Endothelial cell of umbilical vein (primary cell): Measurements from ENCODE around the gene ASB13. TPM values are rescaled to one million over a fixed set of nuclear protein-coding genes. Genes with fewer than 3 reads are reported as not detected.

Source experiments
- BruUV-seq: library from RNA; stranded (reverse); fragments of 400-500 nt; replicated peaks from 2 replicates; lab custom pipeline; 2021; lab: Mats Ljungman, UMichigan
- CTCF ChIA-PET: fragments of 300-600, 350-600 bp; sonication (Branson Sonifier 250); formaldehyde crosslinking; loops from one replicate; lab custom pipeline; 2021; ENCODE audit warnings: antibody characterized with exemption, inconsistent platforms; lab: Charles Lee
- POLR2A ChIA-PET: fragments of 300-600, 350-600 bp; sonication (Branson Sonifier 250); formaldehyde crosslinking; loops from one replicate; lab custom pipeline; 2021; ENCODE audit warnings: antibody characterized with exemption, inconsistent platforms; lab: Charles Lee
- DNase-seq: peaks from one replicate; pipeline ENCODE4 v3.0.0-alpha.2; 2011; ENCODE audit warnings: low read depth, low spot score
- FAIRE-seq: peaks from 2 replicates; lab custom pipeline; 2011; peaks lifted over from hg19 to GRCh38; lab: Jason Lieb, UNC
- H2AFZ ChIP-seq: 2 replicates; pipeline ENCODE4 v1.6.0; 2012; ENCODE audit warnings: low read depth, low read length, control low read depth, inconsistent platforms
- H3K27ac ChIP-seq: 2 replicates; pipeline ENCODE4 v1.5.1; 2011; ENCODE audit warnings: low read depth, mild to moderate bottlenecking, control low read depth, low read length, moderate library complexity; ENCODE audit not compliant: insufficient read depth
- H3K27me3 ChIP-seq, 2 experiments: 2 replicates each; pipeline versions ENCODE4 v1.6.0 to v1.6.1; 2011; ENCODE audit warnings: low read length in 2 of 2, mixed read lengths in 1 of 2; ENCODE audit not compliant: control insufficient read depth in 2 of 2, insufficient read depth in 2 of 2
- H3K36me3 ChIP-seq, 2 experiments: 2 replicates in 1 of 2; 3 replicates in 1 of 2; pipeline ENCODE4 v1.5.1; 2011; ENCODE audit warnings: low read length in 2 of 2, mild to moderate bottlenecking in 1 of 2, moderate library complexity in 1 of 2; ENCODE audit not compliant: control insufficient read depth in 2 of 2, insufficient read depth in 2 of 2; ENCODE audit errors: extremely low read depth in 1 of 2
- H3K4me1 ChIP-seq: 3 replicates; pipeline ENCODE4 v1.5.1; 2011; ENCODE audit warnings: mild to moderate bottlenecking, low read length; ENCODE audit not compliant: control insufficient read depth, insufficient read depth; ENCODE audit errors: extremely low read depth
- H3K4me2 ChIP-seq: 2 replicates; pipeline ENCODE4 v1.6.1; 2011; ENCODE audit warnings: low read length, control low read depth, mixed read lengths; ENCODE audit not compliant: insufficient read depth
- H3K4me3 ChIP-seq, 3 experiments: fragments of 200-600 bp in 1 of 3; sonication (generic), shearing (Covaris generic) in 1 of 3; replicated peaks in 1 of 3; 2 replicates each; pipeline ENCODE4 v1.5.1; 2011 to 2016; ENCODE audit warnings: control low read depth in 3 of 3, low read length in 3 of 3, mild to moderate bottlenecking in 2 of 3, inconsistent platforms in 1 of 3, low read depth in 1 of 3, moderate library complexity in 1 of 3; ENCODE audit not compliant: insufficient read depth in 1 of 3
- H3K79me2 ChIP-seq: 2 replicates; pipeline ENCODE4 v1.6.0; 2012; ENCODE audit warnings: low read length, inconsistent platforms; ENCODE audit not compliant: control insufficient read depth, insufficient read depth
- H3K9ac ChIP-seq: replicated peaks from 2 replicates; pipeline ENCODE3; 2011; ENCODE audit warnings: low read length, control low read depth; ENCODE audit not compliant: insufficient read depth; ENCODE audit errors: extremely low read depth
- H3K9me1 ChIP-seq: replicated peaks from 3 replicates; pipeline ENCODE4 v1.6.0; 2011; ENCODE audit warnings: mild to moderate bottlenecking, low read length; ENCODE audit not compliant: control insufficient read depth, insufficient read depth; ENCODE audit errors: extremely low read depth
- H3K9me3 ChIP-seq: replicated peaks from 2 replicates; pipeline ENCODE4 v1.5.1; 2012; ENCODE audit warnings: low read length, inconsistent platforms; ENCODE audit not compliant: control insufficient read depth, insufficient read depth
- H4K20me1 ChIP-seq: replicated peaks from 2 replicates; pipeline ENCODE3; 2011; ENCODE audit warnings: mild to moderate bottlenecking, low read length; ENCODE audit not compliant: control insufficient read depth, insufficient read depth; ENCODE audit errors: extremely low read depth
- CTCF ChIP-seq, 2 donors: IDR thresholded peaks; 1 replicate in 1 of 2; 2 replicates in 1 of 2; pipeline ENCODE4 v1.5.1; 2011; ENCODE audit warnings: low read length in 2 of 2, mild to moderate bottlenecking in 2 of 2, moderate library complexity in 2 of 2, control low read depth in 1 of 2, inconsistent platforms in 1 of 2, low read depth in 1 of 2; ENCODE audit not compliant: insufficient read depth in 1 of 2; ENCODE audit errors: extremely low read depth in 1 of 2
- EZH2 ChIP-seq: IDR thresholded peaks from 2 replicates; pipeline ENCODE4 v1.6.1; 2012; ENCODE audit warnings: borderline replicate concordance, low read depth, mild to moderate bottlenecking, moderate library complexity, low read length, inconsistent platforms; ENCODE audit not compliant: severe bottlenecking
- FOS ChIP-seq: IDR thresholded peaks from 2 replicates; pipeline ENCODE4 v1.6.1; 2011; ENCODE audit warnings: mild to moderate bottlenecking, low read length, moderate library complexity, borderline replicate concordance; ENCODE audit not compliant: insufficient read depth
- GATA2 ChIP-seq: IDR thresholded peaks from 2 replicates; pipeline ENCODE4 v1.7.0; 2011; ENCODE audit warnings: low read depth, mild to moderate bottlenecking, moderate library complexity, mixed read lengths, low read length; ENCODE audit not compliant: insufficient read length, insufficient read depth
- JUN ChIP-seq: IDR thresholded peaks from 2 replicates; pipeline ENCODE4 v1.6.1; 2011; ENCODE audit warnings: borderline replicate concordance, low read depth; ENCODE audit not compliant: insufficient read length, insufficient read depth
- MAX ChIP-seq: IDR thresholded peaks from 2 replicates; pipeline ENCODE4 v1.6.1; 2011; ENCODE audit not compliant: insufficient read depth, insufficient read length
- MYC ChIP-seq: IDR thresholded peaks from one replicate; pipeline ENCODE4 v1.6.1; 2011; ENCODE audit warnings: mild to moderate bottlenecking, low read depth, low read length
- POLR2A ChIP-seq: IDR thresholded peaks from 2 replicates; pipeline ENCODE4 v1.6.1; 2012; ENCODE audit warnings: low read depth, mild to moderate bottlenecking, control low read depth, low read length
- POLR2AphosphoS5 ChIP-seq: IDR thresholded peaks from 2 replicates; pipeline ENCODE4 v1.6.1; 2012; ENCODE audit warnings: low read depth, mild to moderate bottlenecking, control low read depth, low read length, moderate library complexity; ENCODE audit not compliant: insufficient read depth
- dilution Hi-C: fragments of 300-500 bp; cut with MboI; formaldehyde crosslinking; loops from one replicate; pipeline ENCODE4 v1.15.0; 2019; ENCODE audit warnings: low sequenced_read_pairs; ENCODE audit not compliant: extremely low pct_ligation_motif_present
- intact Hi-C: fragments of 100-400 bp; cut with micrococcal nuclease; formaldehyde crosslinking; loops from one replicate; pipeline ENCODE4 v1.10.0; 2022
- polyA plus RNA-seq, 4 experiments: library from polyadenylated mRNA; depleted of rRNA in 3 of 4; stranded (reverse) in 3 of 4; unstranded in 1 of 4; fragments of >200 nt; gene quantifications; 2 replicates each; pipeline versions ENCODE4 v1.2.1 to v1.2.3, GENCODE V29; 2011 to 2012; ENCODE audit warnings: missing spikeins in 1 of 4
- total RNA-seq: library from RNA; stranded (reverse); gene quantifications from 2 replicates; pipeline ENCODE4 v1.2.3, GENCODE V29; 2021

Gene ASB13
- total and polyA plus RNA-seq, 2 donors (not counting 3 experiments of a cell fraction or from before 2014, with no cell fraction given), result 6.3 to 7.3 TPM

GRCh38 chr10:5604961-5605360 lies 61.4 kb downstream of the ASB13 start:
- no peak overlapping the region for H3K27ac ChIP-seq
- POLR2A ChIA-PET, result no interaction called here
- no peak for FAIRE-seq
- no TSS peak for BruUV-seq
- no peak overlapping the region for H3K4me2 ChIP-seq
- intact Hi-C loops (no loop called here), dilution Hi-C loops (no loop called here)
- H3K79me2 ChIP-seq, result no peaks in the 10 kb centered on the region
- H2AFZ ChIP-seq, result no peak overlapping the region
- no peak overlapping the region for H3K4me3 ChIP-seq
- H3K9me1 ChIP-seq, result no peaks in the 10 kb centered on the region
- H3K9me3 ChIP-seq, result no peaks in the 10 kb centered on the region
- H3K9ac ChIP-seq, result no peak overlapping the region
- H3K4me1 ChIP-seq, result no peaks in the 10 kb centered on the region
- peaks cover 9 to 10% of the 10 kb centered on the region in 2 experiments for H3K27me3 ChIP-seq
- no peaks in the 10 kb centered on the region for H4K20me1 ChIP-seq
- TF ChIP-seq MAX (no peak), GATA2 (no peak), FOS (no peak), POLR2AphosphoS5 (no peak), EZH2 (no peak), CTCF (IDR thresholded peaks at IDR 0.05; ENCODE audit: extremely low read depth in 1 of 2, insufficient read depth in 1 of 2, low read depth in 1 of 2, low read length in 2 of 2) (no peak), JUN (no peak), MYC (no peak), POLR2A (no peak)
- CTCF ChIA-PET, result interaction anchor here (0.6 to 1.0 kb wide), 3 partner anchors 10 to 163 kb away, joined by 3 read pairs; no protein-coding TSS in a partner anchor
- H3K36me3 ChIP-seq, result no peaks in the 10 kb centered on the region
- DNase-seq, result no peak
